ENCODE results near the gene RAMP2. TPM values are rescaled to one million over a fixed set of nuclear protein-coding genes. Genes with fewer than 3 reads are reported as not detected.
"Not testable (repeated sequence)": the region's sequence is repeated elsewhere in the genome, so short reads cannot be mapped to it uniquely, and the experiment has no call there.

The RAMP2 gene
- total RNA-seq, 1 experiment from 2014 or later: not detected

GRCh38 chr17:42751628-42752027 is 9.4 kb upstream of the RAMP2 start:
- Histone ChIP-seq H3K27me3 (no peaks in the 10 kb centered on the region), H3K27ac (no peak overlapping the region), H3K9me3 (replicated peaks) (no peaks in the 10 kb centered on the region), H3K4me3 (no peak overlapping the region), H3K4me1 (no peaks in the 10 kb centered on the region; the same call in 1 of the 2 replicates), H3K36me3 (no peaks in the 10 kb centered on the region)
- DNase-seq: no peak

GRCh38 chr17:42754782-42755181 is 6.2 kb upstream of the RAMP2 start:
- no peaks in the 10 kb centered on the region for H3K27me3 ChIP-seq
- DNase-seq: no peak

GRCh38 chr17:42759982-42760651 is 910 bp upstream of the RAMP2 start:
- H3K27ac ChIP-seq: peak overlapping the region; percentile 26
- H3K27me3 ChIP-seq: no peaks in the 10 kb centered on the region
- no peaks in the 10 kb centered on the region for H3K36me3 ChIP-seq
- H3K4me1 ChIP-seq: peaks cover 18% of the 10 kb centered on the region
- no peak overlapping the region for H3K4me3 ChIP-seq
- no peaks in the 10 kb centered on the region for H3K9me3 ChIP-seq (replicated peaks)
- DNase-seq: peak; percentile 61 to 65

More at GRCh38 chr17:42754782-42755181, 6.2 kb upstream of the RAMP2 start:
- H3K9me3 ChIP-seq (replicated peaks): no peaks in the 10 kb centered on the region
- H3K4me1 ChIP-seq: peaks cover 4% of the 10 kb centered on the region; the same call in 1 of the 2 replicates
- H3K27ac ChIP-seq: no peak overlapping the region
- no peaks in the 10 kb centered on the region for H3K36me3 ChIP-seq
- no peak overlapping the region for H3K4me3 ChIP-seq

GRCh38 chr17:42761638-42762037 is 611 bp downstream of the RAMP2 start:
- Histone ChIP-seq H3K27ac (no peak overlapping the region), H3K4me3 (no peak overlapping the region), H3K9me3 (replicated peaks) (no peaks in the 10 kb centered on the region), H3K36me3 (no peaks in the 10 kb centered on the region), H3K27me3 (no peaks in the 10 kb centered on the region), H3K4me1 (peaks cover 18% of the 10 kb centered on the region)
- no peak for DNase-seq

GRCh38 chr17:42766124-42766523 is 5.1 kb downstream of the RAMP2 start:
- no peaks in the 10 kb centered on the region for H3K27me3 ChIP-seq
- no peaks in the 10 kb centered on the region for H3K9me3 ChIP-seq (replicated peaks)
- DNase-seq: no peak
- peaks cover 7% of the 10 kb centered on the region for H3K4me1 ChIP-seq
- H3K4me3 ChIP-seq: no peak overlapping the region
- H3K36me3 ChIP-seq: no peaks in the 10 kb centered on the region
- no peak overlapping the region for H3K27ac ChIP-seq

- H3K4me1 ChIP-seq: peaks cover 7% of the 10 kb centered on the region
These were observed 6.5 kb downstream of the RAMP2 start for GRCh38 chr17:42767512-42767911.

GRCh38 chr17:42768006-42768405 is 7.0 kb downstream of the RAMP2 start:
- H3K4me1 ChIP-seq; H3K27me3 ChIP-seq; H3K36me3 ChIP-seq; H3K27ac ChIP-seq; H3K4me3 ChIP-seq; DNase-seq; H3K9me3 ChIP-seq (replicated peaks): not testable (repeated sequence)

More at GRCh38 chr17:42767512-42767911, 6.5 kb downstream of the RAMP2 start:
- H3K27ac ChIP-seq: no peak overlapping the region
- H3K27me3 ChIP-seq: no peaks in the 10 kb centered on the region
- no peaks in the 10 kb centered on the region for H3K9me3 ChIP-seq (replicated peaks)
- no peak overlapping the region for H3K4me3 ChIP-seq
- H3K36me3 ChIP-seq: no peaks in the 10 kb centered on the region
- no peak for DNase-seq

GRCh38 chr17:42769964-42770363 is 8.9 kb downstream of the RAMP2 start:
- not testable (repeated sequence) for H3K27me3 ChIP-seq; H3K27ac ChIP-seq; H3K4me3 ChIP-seq; DNase-seq; H3K36me3 ChIP-seq; H3K9me3 ChIP-seq (replicated peaks); H3K4me1 ChIP-seq

GRCh38 chr17:42772945-42773289 is 11.9 kb downstream of the RAMP2 start:
- Histone ChIP-seq H3K9me3 (replicated peaks) (no peaks in the 10 kb centered on the region), H3K4me3 (peak overlapping the region; percentile 74), H3K27me3 (no peaks in the 10 kb centered on the region), H3K36me3 (peaks cover 8% of the 10 kb centered on the region; the same call in 1 of the 2 replicates), H3K27ac (peak overlapping the region; percentile 71), H3K4me1 (peaks cover 9% of the 10 kb centered on the region; the same call in 1 of the 2 replicates)
- DNase-seq: no peak

GRCh38 chr17:42773290-42774035 is 12.4 kb downstream of the RAMP2 start, which contains the start of gene VPS25:
TSS of gene VPS25 (plus strand) at chr17:42773449. CDS start at chr17:42773476, 27 bp downstream.
- DNase-seq: peak; percentile 84 to 89
- no peaks in the 10 kb centered on the region for H3K27me3 ChIP-seq

GRCh38 chr17:42774066-42774745 is 13.2 kb downstream of the RAMP2 start:
- no peak for DNase-seq
- Histone ChIP-seq H3K27ac (peak overlapping the region; percentile 71), H3K9me3 (replicated peaks) (no peaks in the 10 kb centered on the region), H3K4me1 (peaks cover 9% of the 10 kb centered on the region; the same call in 1 of the 2 replicates), H3K36me3 (peaks cover 12% of the 10 kb centered on the region), H3K4me3 (peak overlapping the region; percentile 74), H3K27me3 (no peaks in the 10 kb centered on the region)

More at GRCh38 chr17:42773290-42774035, 12.4 kb downstream of the RAMP2 start, which contains the start of gene VPS25:
- Histone ChIP-seq H3K27ac (peak within 1 kb of the TSS; percentile 71), H3K9me3 (replicated peaks) (no peaks in the 10 kb centered on the region), H3K4me1 (peaks cover 9% of the 10 kb centered on the region; the same call in 1 of the 2 replicates), H3K4me3 (peak within 1 kb of the TSS; percentile 74), H3K36me3 (peaks cover 8% of the 10 kb centered on the region; the same call in 1 of the 2 replicates)

GRCh38 chr17:42775534-42776098 is 14.6 kb downstream of the RAMP2 start:
- Histone ChIP-seq H3K4me3 (no peak overlapping the region), H3K9me3 (replicated peaks) (no peaks in the 10 kb centered on the region), H3K36me3 (peaks cover 13% of the 10 kb centered on the region), H3K4me1 (peaks cover 9% of the 10 kb centered on the region; the same call in 1 of the 2 replicates), H3K27ac (no peak overlapping the region), H3K27me3 (no peaks in the 10 kb centered on the region)
- no peak for DNase-seq

- Histone ChIP-seq H3K27me3 (no peaks in the 10 kb centered on the region), H3K27ac (no peak overlapping the region), H3K36me3 (peaks cover 13% of the 10 kb centered on the region), H3K9me3 (replicated peaks) (no peaks in the 10 kb centered on the region), H3K4me3 (no peak overlapping the region), H3K4me1 (peaks cover 9% of the 10 kb centered on the region; the same call in 1 of the 2 replicates)
- no peak for DNase-seq
These were observed 17.5 kb downstream of the RAMP2 start for GRCh38 chr17:42778570-42778969.

- H3K9me3 ChIP-seq (replicated peaks): no peaks in the 10 kb centered on the region
- DNase-seq: no peak
These were observed 18.4 kb downstream of the RAMP2 start for GRCh38 chr17:42779304-42779935.

More at GRCh38 chr17:42779304-42779935, 18.4 kb downstream of the RAMP2 start:
- Histone ChIP-seq H3K27ac (no peak overlapping the region), H3K27me3 (no peaks in the 10 kb centered on the region), H3K4me1 (peaks cover 5% of the 10 kb centered on the region; the same call in 1 of the 2 replicates), H3K4me3 (no peak overlapping the region), H3K36me3 (peaks cover 13% of the 10 kb centered on the region)
